ENCODE data around the gene AGXT2.
"Not testable (repeated sequence)": the region's sequence is repeated elsewhere in the genome, so short reads cannot be mapped to it uniquely, and the experiment has no call there.

Gene AGXT2

GRCh38 chr5:34977934-34978613 is 69.7 kb downstream of the AGXT2 start:
- in situ Hi-C loops (cut with MboI; ENCODE audit: low sequenced_read_pairs): no loop called here

DNA sequence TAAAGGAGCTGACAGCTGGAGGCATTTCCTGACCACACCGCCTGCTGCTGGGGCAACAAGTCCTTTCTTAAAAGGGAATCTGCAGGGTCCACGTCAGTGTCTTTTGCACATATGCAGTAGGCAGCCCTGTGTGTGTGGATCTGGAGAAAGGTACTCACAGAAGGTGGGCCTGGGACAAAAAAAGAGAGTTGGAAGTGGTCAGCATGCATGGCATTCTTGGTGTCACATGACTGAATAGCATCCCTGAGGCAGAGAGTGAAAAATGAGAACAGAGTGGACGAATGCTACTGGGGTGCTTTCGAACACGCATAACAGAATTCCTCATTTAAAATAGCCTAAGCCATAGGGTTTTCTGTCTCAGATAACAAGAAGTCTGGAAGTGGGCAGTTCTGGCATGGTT is 71.4 kb downstream of the AGXT2 start:
- in situ Hi-C loops (cut with MboI; ENCODE audit: low sequenced_read_pairs): no loop called here

GRCh38 chr5:34971655-34972054 is 76.1 kb downstream of the AGXT2 start:
- in situ Hi-C loops (cut with MboI; ENCODE audit: low sequenced_read_pairs): not testable (repeated sequence)

DNA sequence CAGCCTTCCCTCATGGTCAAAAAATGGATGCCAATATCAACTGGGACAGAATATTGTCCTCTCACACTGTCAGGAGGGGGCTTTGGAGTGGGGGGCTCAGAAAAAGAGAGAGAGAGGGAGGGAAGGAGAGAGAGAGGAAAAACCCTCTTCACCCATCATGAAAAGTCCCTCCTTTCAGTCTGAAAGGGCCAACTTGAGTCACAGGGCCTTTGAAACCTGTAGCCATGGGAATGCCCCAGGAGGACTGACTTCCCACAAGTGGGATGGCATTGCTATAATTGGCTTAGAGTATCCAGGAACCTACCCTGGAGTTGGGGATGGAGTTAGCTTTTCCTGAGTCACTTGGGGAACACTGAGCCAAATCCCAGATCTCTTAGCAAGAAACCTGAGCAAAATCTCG is 77.2 kb downstream of the AGXT2 start:
- in situ Hi-C loops (cut with MboI; ENCODE audit: low sequenced_read_pairs): no loop called here

DNA sequence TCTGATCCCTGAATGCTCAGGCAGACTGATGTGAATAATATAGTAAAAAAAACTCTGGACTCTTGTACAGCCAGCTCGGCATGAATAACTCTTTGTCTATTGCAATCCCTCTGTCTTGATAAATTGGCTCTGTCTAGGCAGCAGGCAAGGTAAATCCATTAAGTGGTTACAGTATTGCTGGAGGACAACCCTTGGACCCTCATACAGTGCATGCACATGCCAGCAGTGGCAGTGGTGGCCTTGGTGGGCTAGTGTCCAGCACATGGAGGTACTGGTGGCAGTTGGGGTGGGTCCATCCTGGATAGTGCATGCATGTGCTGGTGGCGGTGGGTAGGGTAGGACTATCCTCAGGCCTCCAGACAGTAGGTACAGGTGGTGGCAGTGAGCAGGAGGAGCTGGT is 79.5 kb downstream of the AGXT2 start:
- in situ Hi-C loops (cut with MboI; ENCODE audit: low sequenced_read_pairs): no loop called here

- in situ Hi-C loops (cut with MboI; ENCODE audit: low sequenced_read_pairs): no loop called here
Measured at GRCh38 chr5:34967540-34967939, 80.2 kb downstream of the AGXT2 start.

- in situ Hi-C loops (cut with MboI; ENCODE audit: low sequenced_read_pairs): no loop called here
Measured at GRCh38 chr5:34959323-34959722, 88.4 kb downstream of the AGXT2 start.

GRCh38 chr5:34957857-34958690 is 89.7 kb downstream of the AGXT2 start:
- in situ Hi-C loops (cut with MboI; ENCODE audit: low sequenced_read_pairs): no loop called here

DNA sequence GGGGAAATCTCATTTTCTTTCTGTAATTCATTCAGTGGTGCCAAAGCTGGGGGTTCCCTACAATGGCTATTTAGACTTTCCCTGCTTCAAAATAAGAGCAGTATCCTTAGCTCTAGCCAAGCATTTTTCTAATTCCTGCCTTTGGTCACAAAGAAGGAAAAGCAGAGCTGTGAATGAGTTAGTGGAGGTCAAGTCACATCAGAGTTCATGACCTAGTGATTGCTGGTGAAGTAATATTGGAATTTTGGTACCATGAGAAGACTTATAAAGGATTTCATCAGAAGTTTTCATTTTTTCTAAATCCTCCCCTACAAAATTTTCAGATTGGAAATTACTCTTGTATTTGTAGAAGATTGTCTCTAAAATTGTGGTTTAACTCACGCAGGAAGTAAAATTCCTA is 90.4 kb downstream of the AGXT2 start:
- in situ Hi-C loops (cut with MboI; ENCODE audit: low sequenced_read_pairs): no loop called here

Data from HL-60/S4 treated with retinoic acid at 250 ng/mL for 4 days and 3 days (cell line).